K562 (cell line): Measurements from ENCODE around the gene SIK3. TPM values are rescaled to one million over a fixed set of nuclear protein-coding genes. Genes with fewer than 3 reads are reported as not detected.

Experiments
- ATAC-seq: fragments of 200-7000 bp; cut with Tn5 transposase; 3 replicates; pipeline ENCODE4 v1.9.1; 2020; ENCODE audit warnings: moderate library complexity
- BruUV-seq: library from RNA; stranded (reverse); fragments of 400-500 nt; replicated peaks from 2 replicates; lab custom pipeline; 2021; lab: Mats Ljungman, UMichigan
- CTCF ChIA-PET: fragments of 300-600 bp; formaldehyde crosslinking; extraction: SDS; loops from one replicate; lab custom pipeline; 2021; ENCODE audit warnings: low intra/inter-chr PET ratio; lab: Yijun Ruan, JAX
- POLR2A ChIA-PET: fragments of 300-600, 350-650 bp; sonication (Branson Sonifier 250); formaldehyde crosslinking; extraction: SDS; loops from one replicate; lab custom pipeline; 2021; ENCODE audit warnings: antibody characterized with exemption, inconsistent platforms; lab: Yijun Ruan, JAX
- DNase-seq, 4 experiments: peaks; one replicate each; pipeline versions ENCODE4 v3.0.0 to v3.0.0-alpha.2; 2011 to 2018; ENCODE audit warnings: low spot score in 3 of 4, mixed read lengths in 3 of 4; ENCODE audit errors: extremely low read depth in 1 of 4
- FAIRE-seq: peaks from 2 replicates; lab custom pipeline; 2011; peaks lifted over from hg19 to GRCh38; lab: Jason Lieb, UNC
- H2AFZ ChIP-seq: 2 replicates; pipeline ENCODE4 v1.6.0; 2011; ENCODE audit warnings: low read depth, low read length, control low read depth, inconsistent platforms
- H3K27ac ChIP-seq: fragments of 200-600 bp; 3 replicates; pipeline ENCODE4 v1.8.0; 2011; ENCODE audit warnings: low read depth, mild to moderate bottlenecking, control low read depth, inconsistent platforms, low read length, moderate library complexity, mixed read lengths; ENCODE audit errors: extremely low read depth
- H3K27me3 ChIP-seq, 2 experiments: fragments of 300-600 bp in 1 of 2; 2 replicates in 1 of 2; 3 replicates in 1 of 2; pipeline versions ENCODE4 v1.6.0 to v1.8.0; 2011; ENCODE audit warnings: inconsistent platforms in 2 of 2, low read length in 2 of 2, mild to moderate bottlenecking in 1 of 2, mixed read lengths in 1 of 2, moderate library complexity in 1 of 2; ENCODE audit not compliant: control insufficient read depth in 2 of 2, insufficient read depth in 2 of 2
- H3K36me3 ChIP-seq: fragments of 300-600 bp; 3 replicates; pipeline ENCODE4 v1.8.0; 2011; ENCODE audit warnings: mild to moderate bottlenecking, low read length, inconsistent platforms; ENCODE audit not compliant: control insufficient read depth, insufficient read depth
- H3K4me1 ChIP-seq, 2 experiments: fragments of 200-600 bp in 1 of 2; replicated peaks in 1 of 2; 2 replicates in 1 of 2; 3 replicates in 1 of 2; pipeline versions ENCODE4 v1.5.1 to v1.8.0; 2011; ENCODE audit warnings: inconsistent platforms in 2 of 2, low read length in 2 of 2, mild to moderate bottlenecking in 1 of 2, mixed read lengths in 1 of 2, moderate library complexity in 1 of 2; ENCODE audit not compliant: control insufficient read depth in 2 of 2, insufficient read depth in 2 of 2
- H3K4me2 ChIP-seq: 2 replicates; pipeline ENCODE4 v1.6.1; 2011; ENCODE audit warnings: low read length, control low read depth, inconsistent platforms, mixed read lengths; ENCODE audit not compliant: insufficient read depth
- H3K4me3 ChIP-seq: fragments of 200-600 bp; sonication (generic), shearing (Covaris generic); 2 replicates; pipeline ENCODE4 v1.5.1; 2016; ENCODE audit warnings: control low read depth, inconsistent platforms
- H3K79me2 ChIP-seq: fragments of 200-600 bp; 3 replicates; pipeline ENCODE4 v1.8.0; 2011; ENCODE audit warnings: low read length, inconsistent platforms; ENCODE audit not compliant: control insufficient read depth, insufficient read depth
- H3K9ac ChIP-seq, 2 experiments: 2 replicates each; pipeline versions ENCODE4 v1.6.0 to v1.6.1; 2011; ENCODE audit warnings: low read depth in 2 of 2, low read length in 2 of 2, control low read depth in 1 of 2, inconsistent platforms in 1 of 2, mild to moderate bottlenecking in 1 of 2, mixed read lengths in 1 of 2; ENCODE audit not compliant: insufficient read depth in 1 of 2
- H3K9me1 ChIP-seq: one replicate; pipeline ENCODE4 v1.6.0; 2011; ENCODE audit warnings: inconsistent platforms, mild to moderate bottlenecking, low read length, moderate library complexity; ENCODE audit not compliant: control insufficient read depth, insufficient read depth
- H3K9me3 ChIP-seq: replicated peaks from 2 replicates; pipeline ENCODE4 v1.5.1; 2011; ENCODE audit warnings: low read depth, low read length, inconsistent platforms; ENCODE audit not compliant: control insufficient read depth, insufficient read depth
- H4K20me1 ChIP-seq: replicated peaks from 2 replicates; pipeline ENCODE4 v1.6.1; 2011; ENCODE audit warnings: low read length, inconsistent platforms, mixed read lengths; ENCODE audit not compliant: control insufficient read depth, insufficient read depth
- NR2F6 ChIP-seq: fragments of 450-650 bp; formaldehyde crosslinking; IDR thresholded peaks from 2 replicates; pipeline ENCODE4 v1.4.0; 2020; ENCODE audit warnings: mild to moderate bottlenecking
- ZNF184 ChIP-seq: sonication (generic); formaldehyde crosslinking; IDR thresholded peaks from 2 replicates; pipeline ENCODE4 v1.5.0; 2020; ENCODE audit warnings: missing genetic modification reagents
- ZNF224 ChIP-seq: sonication (generic); formaldehyde crosslinking; IDR thresholded peaks from 2 replicates; pipeline ENCODE4 v1.8.0; 2022; ENCODE audit warnings: mild to moderate bottlenecking, missing genetic modification reagents
- ZNF766 ChIP-seq: fragments of 200-800 bp; sonication (Bioruptor generic); conservative IDR thresholded peaks from 2 replicates; pipeline ENCODE4 v1.6.1; 2016; ENCODE audit warnings: missing genetic modification characterization, missing compliant biosample characterization
- WGBS: fragments of 100-300 bp; shearing (Covaris generic); methylation state at CpG from one replicate; pipeline ENCODE4 v1.1.6; 2016; ENCODE audit warnings: low coverage, mixed read lengths; ENCODE audit not compliant: insufficient coverage; ENCODE audit errors: missing lambda C conversion rate; 5-methylcytosine and 5-hydroxymethylcytosine counted together
- in situ Hi-C: fragments of 300-500 bp; cut with MboI; formaldehyde crosslinking; loops from 4 replicates; pipeline ENCODE4 v1.15.0; 2018; ENCODE audit warnings: inconsistent platforms, mixed read lengths
- intact Hi-C: fragments of 100-400 bp; cut with micrococcal nuclease; formaldehyde crosslinking; loops from 2 replicates; pipeline ENCODE4 v1.14.2; 2022
- polyA plus RNA-seq, 8 experiments: library from polyadenylated mRNA; depleted of rRNA in 4 of 8; stranded (reverse) in 5 of 8; unstranded in 3 of 8; fragments of >200 nt; fragmentation: Nextera tagmentation in 2 of 8; fragmentation: Illumina TruSeq in 1 of 8; extraction: Ambion mirVana in 2 of 8; extraction: Trizol in 1 of 8; gene quantifications; 2 replicates each; pipeline versions ENCODE4 v1.2.1 to v1.2.3, GENCODE V29; 2011 to 2014; ENCODE audit warnings: inconsistent platforms in 1 of 8, missing spikeins in 1 of 8
- total RNA-seq, 7 experiments: library from RNA; depleted of rRNA in 6 of 7; stranded (reverse); fragments of >200 nt in 6 of 7; fragmentation: Illumina TruSeq in 2 of 7; extraction: Trizol in 2 of 7; gene quantifications; 2 replicates each; pipeline versions ENCODE4 v1.2.1 to v1.2.3, GENCODE V29; 2011 to 2021; ENCODE audit warnings: low replicate concordance in 1 of 7
- TF ChIP-seq, protein P1 (sequence below): fragments of 250-450 bp; sonication (Bioruptor Pico); IDR thresholded peaks from 2 replicates; pipeline ENCODE4 v1.8.0; 2022; ENCODE audit warnings: inconsistent platforms, mild to moderate bottlenecking, moderate library complexity, borderline replicate concordance

The SIK3 gene
- total and polyA plus RNA-seq, 9 of the 15 experiments (the other 6 are each of a cell fraction or from before 2014, with no cell fraction given) = 1.6 to 21.6 (median 8.0) TPM

- H3K4me1 ChIP-seq = peaks cover 0 to 13% of the 10 kb centered on the region in 2 experiments; a peak in 2 of 5 replicates
- no peaks in the 10 kb centered on the region for H3K9me1 ChIP-seq
- WGBS = 58% methylated on average over 1 of the region's 1 CpG
- H3K4me3 ChIP-seq = no peak overlapping the region
- H3K27me3 ChIP-seq = no peaks in the 10 kb centered on the region
- FAIRE-seq = no peak
- H2AFZ ChIP-seq = no peak overlapping the region
- no peaks in the 10 kb centered on the region; the same call in 2 of the 3 replicates for H3K36me3 ChIP-seq
- no peak for DNase-seq
- no peak for ATAC-seq
- H4K20me1 ChIP-seq = peaks cover 14% of the 10 kb centered on the region; the same call in 1 of the 2 replicates
- CTCF ChIA-PET = no interaction called here
- H3K9me3 ChIP-seq = no peaks in the 10 kb centered on the region
- no peak for TF ChIP-seq ZNF184 (CRISPR knock-in tag)
- no peak for TF ChIP-seq ZNF766 (CRISPR knock-in tag)
- TF ChIP-seq, protein P1, sequence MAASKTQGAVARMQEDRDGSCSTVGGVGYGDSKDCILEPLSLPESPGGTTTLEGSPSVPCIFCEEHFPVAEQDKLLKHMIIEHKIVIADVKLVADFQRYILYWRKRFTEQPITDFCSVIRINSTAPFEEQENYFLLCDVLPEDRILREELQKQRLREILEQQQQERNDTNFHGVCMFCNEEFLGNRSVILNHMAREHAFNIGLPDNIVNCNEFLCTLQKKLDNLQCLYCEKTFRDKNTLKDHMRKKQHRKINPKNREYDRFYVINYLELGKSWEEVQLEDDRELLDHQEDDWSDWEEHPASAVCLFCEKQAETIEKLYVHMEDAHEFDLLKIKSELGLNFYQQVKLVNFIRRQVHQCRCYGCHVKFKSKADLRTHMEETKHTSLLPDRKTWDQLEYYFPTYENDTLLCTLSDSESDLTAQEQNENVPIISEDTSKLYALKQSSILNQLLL (CRISPR knock-in tag) = no peak
- no peak for TF ChIP-seq NR2F6 (CRISPR knock-in tag)
- no peak for TF ChIP-seq ZNF224 (CRISPR knock-in tag)
- no TSS peak for BruUV-seq
- POLR2A ChIA-PET = no interaction called here
- peaks cover 7% of the 10 kb centered on the region; the same call in 1 of the 3 replicates for H3K79me2 ChIP-seq
- no peak overlapping the region for H3K4me2 ChIP-seq
- no peak overlapping the region for H3K9ac ChIP-seq
- H3K27ac ChIP-seq = no peak overlapping the region
- in situ Hi-C loops (no loop called here), intact Hi-C loops (no loop called here)
These were observed 92.5 kb downstream of the SIK3 start for GRCh38 chr11:117005758-117006157.
